HFF-Myc (cell line): Measurements from ENCODE around the gene AXDND1.

ENCODE experiments used
- DNase-seq: peaks from one replicate; pipeline ENCODE4 v3.0.0-alpha.2; 2011; ENCODE audit warnings: low read depth; ENCODE audit errors: extremely low read depth
- H3K4me3 ChIP-seq: replicated peaks from 2 replicates; pipeline ENCODE4 v1.5.1; 2011; ENCODE audit warnings: low read depth, mild to moderate bottlenecking, control low read depth, low read length
- TF ChIP-seq, protein P1 (sequence below): IDR thresholded peaks from 2 replicates; pipeline ENCODE4 v1.5.1; 2012; ENCODE audit warnings: mild to moderate bottlenecking, low read depth, low read length, control low read depth; ENCODE audit errors: missing control alignments

AXDND1 gene

GRCh38 chr1:179326746-179327145, 39.0 kb upstream of the AXDND1 start:
- H3K4me3 ChIP-seq, result no peak overlapping the region
- TF ChIP-seq, protein P1, sequence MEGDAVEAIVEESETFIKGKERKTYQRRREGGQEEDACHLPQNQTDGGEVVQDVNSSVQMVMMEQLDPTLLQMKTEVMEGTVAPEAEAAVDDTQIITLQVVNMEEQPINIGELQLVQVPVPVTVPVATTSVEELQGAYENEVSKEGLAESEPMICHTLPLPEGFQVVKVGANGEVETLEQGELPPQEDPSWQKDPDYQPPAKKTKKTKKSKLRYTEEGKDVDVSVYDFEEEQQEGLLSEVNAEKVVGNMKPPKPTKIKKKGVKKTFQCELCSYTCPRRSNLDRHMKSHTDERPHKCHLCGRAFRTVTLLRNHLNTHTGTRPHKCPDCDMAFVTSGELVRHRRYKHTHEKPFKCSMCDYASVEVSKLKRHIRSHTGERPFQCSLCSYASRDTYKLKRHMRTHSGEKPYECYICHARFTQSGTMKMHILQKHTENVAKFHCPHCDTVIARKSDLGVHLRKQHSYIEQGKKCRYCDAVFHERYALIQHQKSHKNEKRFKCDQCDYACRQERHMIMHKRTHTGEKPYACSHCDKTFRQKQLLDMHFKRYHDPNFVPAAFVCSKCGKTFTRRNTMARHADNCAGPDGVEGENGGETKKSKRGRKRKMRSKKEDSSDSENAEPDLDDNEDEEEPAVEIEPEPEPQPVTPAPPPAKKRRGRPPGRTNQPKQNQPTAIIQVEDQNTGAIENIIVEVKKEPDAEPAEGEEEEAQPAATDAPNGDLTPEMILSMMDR, result no peak
- DNase-seq, result no peak

DNA sequence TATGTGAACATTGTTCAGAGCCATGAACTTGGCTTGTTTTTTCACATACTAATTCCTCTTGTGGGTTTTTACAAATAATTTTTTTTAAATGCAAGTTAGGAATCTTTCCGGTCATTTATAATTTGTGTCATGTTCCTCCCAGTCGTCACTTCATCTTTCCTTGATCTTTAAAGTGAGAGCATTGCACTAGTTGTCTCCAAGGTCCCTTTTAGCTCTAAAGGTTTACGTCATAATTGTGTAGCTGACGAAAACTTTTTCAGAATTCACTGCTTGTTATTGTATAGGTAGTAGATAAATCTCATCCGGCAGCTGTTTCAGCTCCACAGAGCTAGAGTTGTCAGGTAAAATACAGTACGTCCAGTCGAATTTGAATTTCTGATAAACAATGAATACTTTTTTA, 38.6 kb upstream of the AXDND1 start:
- TF ChIP-seq, protein P1, result no peak

DNA sequence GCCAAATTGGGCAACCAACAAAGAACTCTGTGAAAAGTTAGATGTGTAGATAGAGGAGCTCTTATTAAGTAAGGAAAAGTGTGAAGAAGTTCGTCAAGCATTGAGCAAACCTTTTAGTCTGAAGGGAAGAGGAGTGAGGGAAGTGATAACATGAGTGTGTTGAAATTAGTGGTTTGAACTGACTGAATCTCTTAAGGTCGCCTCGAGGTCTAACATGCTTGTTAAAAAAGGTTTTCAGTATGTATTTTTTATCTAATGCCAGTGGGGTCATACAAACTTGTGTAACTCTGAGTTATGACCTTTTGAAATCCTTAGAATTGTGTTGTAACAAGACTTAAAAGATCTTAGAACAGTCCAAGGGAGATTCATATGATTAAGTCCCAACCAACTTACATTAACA, 38.1 kb upstream of the AXDND1 start:
- TF ChIP-seq, protein P1, result no peak
- no peak for DNase-seq
- no peak overlapping the region for H3K4me3 ChIP-seq

More for the DNA sequence above, 38.6 kb upstream of the AXDND1 start:
- H3K4me3 ChIP-seq, result no peak overlapping the region
- no peak for DNase-seq

DNA sequence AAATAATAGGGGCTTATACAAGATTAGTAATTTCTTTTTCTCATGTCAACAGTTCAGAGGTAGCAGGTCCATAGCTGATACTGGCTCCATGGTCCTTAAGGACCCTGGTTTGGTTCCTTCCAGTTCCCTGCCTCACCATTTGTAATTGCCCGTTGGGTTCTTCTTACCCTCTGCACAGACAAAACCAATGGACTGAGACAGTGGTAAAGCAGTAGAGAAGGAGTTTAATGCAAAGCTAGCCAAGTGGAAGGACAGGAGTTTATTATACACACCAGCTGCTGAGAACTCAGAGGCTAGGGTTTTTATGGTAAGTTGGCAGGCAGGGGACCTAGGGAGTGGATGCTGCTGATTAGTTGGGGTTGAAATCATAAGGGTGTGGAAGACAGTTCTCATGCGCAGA, 35.9 kb upstream of the AXDND1 start:
- DNase-seq, result no peak
- TF ChIP-seq, protein P1, result no peak
- no peak overlapping the region for H3K4me3 ChIP-seq

GRCh38 chr1:179334440-179334839, 31.3 kb upstream of the AXDND1 start:
- H3K4me3 ChIP-seq, result no peak overlapping the region

DNA sequence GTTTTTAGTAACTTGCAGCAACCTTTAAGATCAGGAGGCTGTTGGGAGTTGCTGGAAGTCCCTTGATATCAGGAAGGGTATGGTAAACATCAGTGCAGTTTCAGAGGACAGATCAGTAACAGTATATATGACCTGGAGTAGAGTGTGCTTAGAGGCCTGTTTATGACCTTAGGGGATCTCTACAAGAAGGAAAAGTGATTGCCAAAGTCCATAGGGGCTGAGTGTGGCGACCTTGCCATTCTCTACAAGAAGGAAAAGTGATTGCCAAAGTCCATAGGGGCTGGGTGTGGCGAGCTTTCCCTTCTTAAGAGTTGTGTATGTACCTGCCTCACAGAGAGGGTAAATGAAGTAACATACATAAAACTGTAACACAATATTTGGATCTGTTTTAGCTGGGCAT, 28.5 kb upstream of the AXDND1 start:
- no peak for DNase-seq
- TF ChIP-seq, protein P1, result no peak
- no peak overlapping the region for H3K4me3 ChIP-seq

More at GRCh38 chr1:179334440-179334839, 31.3 kb upstream of the AXDND1 start:
- TF ChIP-seq, protein P1, result no peak
- DNase-seq, result no peak

- no peak overlapping the region for H3K4me3 ChIP-seq
- TF ChIP-seq, protein P1, result no peak
- no peak for DNase-seq
These were observed 27.7 kb upstream of the AXDND1 start for GRCh38 chr1:179337942-179338560.
